Stimulated activated CD4-positive, alpha-beta T cell treated with anti-CD3 and anti-CD28 coated beads, Interleukin-12 subunit alpha, Interleukin-12 subunit beta, amount 100 ng/mL, for 4 hours (primary cell): Measurements from ENCODE around the gene DAB1.

Experiments used
- DNase-seq: peaks from one replicate; pipeline ENCODE4 v3.0.0-alpha.2; 2020

Gene DAB1

DNA sequence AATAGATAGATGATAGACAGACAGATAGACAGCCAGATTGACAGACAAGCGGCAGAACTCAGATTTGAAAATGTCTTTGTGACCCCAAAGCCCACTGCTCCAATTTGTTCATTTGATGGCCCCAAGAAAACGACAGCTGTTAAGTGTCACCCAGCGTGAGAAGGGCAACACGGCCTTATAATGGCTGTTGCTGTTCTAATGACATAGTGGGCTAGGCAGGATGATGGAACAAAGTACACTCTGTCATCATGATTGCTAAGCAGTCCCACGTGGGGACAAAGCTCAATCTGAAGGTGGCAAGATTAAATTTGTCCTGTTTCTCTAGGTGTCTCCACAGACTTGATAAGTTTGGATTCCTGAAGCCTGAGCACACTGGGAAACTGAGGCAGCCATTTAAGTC is 112.9 kb downstream of the DAB1 start:
- no peak for DNase-seq

DNA sequence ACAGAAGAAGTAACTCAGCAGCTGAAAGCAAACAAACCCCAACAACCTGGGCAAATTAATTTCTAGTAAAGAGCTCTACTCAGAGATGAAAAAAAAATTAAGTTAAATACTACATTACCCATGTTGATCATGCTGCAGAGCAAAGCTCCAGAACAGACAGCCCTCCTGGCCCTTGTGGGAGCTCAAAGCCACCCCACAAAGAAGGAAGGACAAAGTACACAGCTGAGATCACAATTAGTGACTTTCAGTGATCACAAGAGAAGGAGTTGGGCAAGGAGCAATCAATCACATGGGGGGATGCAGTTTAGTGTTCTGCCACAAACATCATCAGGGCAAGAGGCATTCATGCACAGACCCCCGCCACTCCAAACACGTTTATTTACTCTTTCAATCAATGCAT is 114.2 kb downstream of the DAB1 start:
- DNase-seq, result no peak

DNA sequence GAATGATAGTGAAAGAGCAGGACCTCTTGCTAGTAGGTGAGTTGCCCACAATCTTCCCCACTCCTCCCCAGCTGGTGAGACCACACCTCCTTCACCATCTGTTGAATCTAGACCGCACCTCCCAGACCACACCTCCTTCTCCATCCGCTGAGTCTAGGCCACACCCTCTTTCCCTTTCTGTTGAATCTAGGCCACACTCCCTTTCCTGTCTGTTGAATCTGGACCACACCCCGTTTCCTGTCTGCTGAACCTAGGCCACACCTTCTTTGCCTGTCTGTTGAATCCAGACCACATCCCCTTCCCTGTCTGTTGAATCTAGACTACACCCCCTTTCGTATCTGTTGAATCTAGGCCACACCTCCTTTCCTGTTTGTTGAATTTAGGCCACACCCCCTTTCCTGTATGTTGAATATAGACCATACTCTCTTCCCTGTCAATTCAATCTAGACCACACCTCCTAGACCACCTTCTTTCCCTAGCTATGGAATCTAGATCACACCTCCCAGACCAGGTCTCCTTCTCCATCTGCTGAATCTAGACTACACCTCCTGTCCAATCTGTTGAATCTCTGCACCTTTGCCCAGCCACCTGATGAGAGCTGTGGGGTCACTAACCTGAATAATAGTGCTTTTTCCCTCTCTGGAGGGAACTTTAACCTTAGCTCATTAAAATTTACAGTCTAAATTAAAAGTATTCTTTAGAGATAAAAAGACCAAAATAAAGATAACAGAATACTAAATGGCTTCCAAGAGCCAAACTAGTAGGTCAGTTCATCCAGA is 116.3 kb downstream of the DAB1 start:
- DNase-seq, result peak; percentile 3

DNA sequence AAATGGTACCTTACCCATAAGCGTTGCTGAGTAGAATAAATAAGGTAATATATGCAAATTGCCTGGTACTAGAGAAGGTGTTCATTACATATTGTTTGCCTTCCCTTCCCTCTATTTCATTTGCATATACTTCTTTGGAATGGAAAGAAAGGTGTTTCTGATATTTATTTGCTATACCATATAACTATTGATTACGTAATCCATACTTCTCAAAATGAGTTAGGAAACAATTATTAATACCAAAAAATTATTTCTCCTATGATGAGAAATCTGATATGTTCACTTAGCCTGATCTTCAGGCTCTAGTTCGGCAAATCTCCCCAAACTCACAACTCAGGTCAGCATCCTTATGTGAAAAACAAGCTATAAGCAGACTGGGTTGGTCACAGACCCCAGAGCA is 119.3 kb downstream of the DAB1 start:
- no peak for DNase-seq

DNA sequence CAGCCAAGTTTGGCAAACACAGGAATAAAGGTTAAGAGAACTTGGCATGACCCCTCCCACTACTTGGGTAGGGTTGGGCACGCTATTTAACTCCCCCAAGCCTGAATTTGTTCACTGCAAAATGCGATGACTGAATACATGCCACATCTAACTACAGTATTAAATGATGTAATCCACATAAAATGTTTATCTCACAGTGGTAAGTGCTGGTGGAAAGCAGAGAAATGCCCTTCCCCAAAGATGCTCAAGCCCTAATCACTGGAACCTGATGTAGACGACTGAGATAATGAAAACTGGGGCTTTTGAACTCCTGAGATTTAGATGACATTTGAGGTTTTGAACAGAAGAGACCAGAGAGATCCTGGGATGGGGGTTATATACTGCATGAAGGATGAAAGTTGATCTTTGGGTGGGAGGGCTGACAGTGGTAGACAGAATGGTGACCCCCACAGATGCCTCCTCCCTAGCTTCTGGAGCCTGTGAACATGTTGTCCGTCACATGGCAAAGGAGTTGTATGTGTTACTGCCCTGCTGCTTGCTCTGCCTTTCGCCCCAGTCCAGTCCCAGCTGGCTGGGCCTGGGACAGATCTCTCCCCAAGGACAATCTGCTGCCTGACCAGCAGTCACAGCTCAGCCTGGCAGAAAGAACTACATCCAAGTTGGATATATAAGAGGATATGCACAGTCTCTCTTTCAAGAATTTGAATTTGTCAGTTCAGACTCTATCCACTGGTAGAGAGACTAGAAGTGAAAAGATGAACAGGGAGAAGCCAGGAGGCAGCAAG is 120.9 kb downstream of the DAB1 start:
- DNase-seq, result no peak

DNA sequence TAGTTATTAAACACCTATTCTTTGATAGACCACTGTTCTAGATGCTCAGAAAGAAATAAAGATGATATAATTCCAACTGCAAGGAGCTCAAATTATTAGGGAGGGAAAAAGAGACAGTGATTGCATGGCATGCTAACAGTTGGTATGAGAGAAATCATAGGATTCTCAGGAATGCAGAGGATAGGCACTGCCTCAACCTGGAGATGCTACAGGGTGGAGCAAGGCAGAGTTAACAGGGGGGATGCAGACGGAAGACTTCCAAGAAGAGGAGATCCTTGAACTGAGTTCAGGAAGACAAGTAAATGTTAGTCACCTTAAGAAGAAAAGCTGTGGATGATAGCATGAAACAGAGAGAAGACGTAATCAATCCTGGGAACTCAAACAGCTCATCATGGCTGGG is 123.7 kb downstream of the DAB1 start:
- DNase-seq, result no peak

DNA sequence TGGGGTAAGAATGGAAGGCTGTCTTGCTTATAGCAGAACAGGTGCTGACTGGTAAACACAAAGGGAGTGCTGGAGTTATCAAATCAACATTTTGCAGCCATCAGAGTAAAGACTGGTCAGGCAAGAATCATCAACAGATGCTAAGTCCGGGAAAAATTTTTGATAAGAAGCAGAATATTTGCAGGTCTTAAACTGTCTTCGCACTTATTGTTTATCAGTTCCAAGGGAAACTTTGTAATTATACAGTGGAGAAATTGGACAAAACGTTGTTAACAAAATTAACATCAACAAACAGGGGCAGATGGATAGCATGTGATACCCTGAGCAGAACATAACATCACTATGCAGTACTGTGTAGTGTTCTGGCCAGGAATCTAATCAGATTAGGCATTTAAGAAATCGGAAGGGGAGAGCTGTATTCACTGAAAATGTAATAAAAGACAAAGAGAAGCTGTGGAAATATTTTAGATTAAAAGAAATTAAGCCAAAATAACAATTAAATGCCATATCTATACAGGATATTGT is 127.1 kb downstream of the DAB1 start:
- no peak for DNase-seq

DNA sequence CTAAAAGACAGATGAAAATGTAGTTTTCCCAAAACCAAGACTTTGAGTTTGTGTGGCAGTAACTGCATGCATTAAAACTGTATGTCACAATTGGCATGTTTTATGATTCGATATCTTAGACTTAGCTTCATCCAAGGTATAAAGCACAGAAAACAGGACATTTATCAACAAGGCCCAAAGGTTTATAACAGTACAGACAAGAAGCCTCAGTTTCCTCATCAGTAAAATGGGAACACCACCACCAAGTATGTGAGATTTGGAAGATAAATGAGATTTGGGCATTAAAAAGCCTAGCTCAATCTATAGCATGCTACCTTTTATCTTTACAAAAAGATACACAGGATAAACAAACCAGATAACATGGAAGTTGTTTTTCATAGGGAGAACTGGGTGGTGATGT is 128.5 kb downstream of the DAB1 start:
- no peak for DNase-seq

DNA sequence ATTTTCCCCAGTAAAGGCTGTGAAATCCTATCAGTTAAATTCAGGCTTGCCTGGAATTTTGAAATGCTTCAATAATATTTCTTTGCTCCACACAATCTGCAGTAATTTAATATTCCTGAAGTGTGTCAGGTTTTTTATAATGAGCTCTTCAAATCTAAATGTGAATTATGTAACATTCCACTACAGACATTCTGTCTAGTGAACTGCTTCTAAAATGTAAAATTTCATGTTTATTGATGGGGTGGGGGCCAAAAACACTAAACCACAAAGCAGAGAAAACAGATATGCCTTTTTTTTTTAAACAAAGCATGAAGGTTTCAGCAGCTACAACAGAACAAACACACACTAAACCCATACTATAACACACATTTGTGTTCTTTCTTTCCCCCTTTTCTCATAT is 129.7 kb downstream of the DAB1 start:
- no peak for DNase-seq

GRCh38 chr1:57293214-57293613 is 130.6 kb downstream of the DAB1 start:
- no peak for DNase-seq

- no peak for DNase-seq
These were observed 134.1 kb downstream of the DAB1 start for GRCh38 chr1:57289781-57290180.

DNA sequence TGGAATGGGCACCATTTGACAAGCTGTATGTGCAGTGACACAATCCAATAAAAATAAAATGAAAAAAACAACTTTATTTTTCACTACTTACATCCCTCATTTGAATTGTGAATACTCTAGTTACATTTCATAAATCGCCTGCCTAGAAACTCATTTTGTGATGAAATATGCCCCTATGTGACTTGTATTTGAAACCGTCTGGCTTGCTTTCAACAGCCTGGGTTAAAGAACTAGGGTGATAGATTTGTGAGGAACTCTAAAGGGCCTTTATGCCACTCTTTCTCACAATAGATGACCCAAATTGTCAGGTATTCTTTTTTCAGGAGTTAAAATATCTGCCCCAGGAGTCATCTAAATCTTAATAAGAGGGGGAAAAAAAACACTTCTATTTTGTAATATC is 137.9 kb downstream of the DAB1 start:
- no peak for DNase-seq

DNA sequence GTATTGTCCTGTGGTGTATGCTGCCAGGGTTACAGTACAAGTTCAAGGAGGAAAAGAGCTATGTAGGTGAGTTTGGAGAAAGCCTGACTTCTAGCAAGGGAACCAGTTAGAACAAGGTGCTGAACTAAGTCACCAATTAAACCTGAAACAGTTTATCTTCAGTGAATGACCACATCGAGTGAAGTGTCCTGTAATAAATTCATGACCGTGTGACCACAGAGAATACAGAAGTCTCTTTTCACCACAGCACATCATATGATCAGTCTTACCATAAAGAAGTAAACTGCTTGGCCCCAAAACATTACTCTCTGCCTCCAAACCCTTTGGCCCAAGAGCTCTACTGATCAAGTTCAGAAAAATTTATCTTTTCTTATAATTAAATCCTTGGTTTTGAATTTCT is 141.4 kb downstream of the DAB1 start:
- no peak for DNase-seq

DNA sequence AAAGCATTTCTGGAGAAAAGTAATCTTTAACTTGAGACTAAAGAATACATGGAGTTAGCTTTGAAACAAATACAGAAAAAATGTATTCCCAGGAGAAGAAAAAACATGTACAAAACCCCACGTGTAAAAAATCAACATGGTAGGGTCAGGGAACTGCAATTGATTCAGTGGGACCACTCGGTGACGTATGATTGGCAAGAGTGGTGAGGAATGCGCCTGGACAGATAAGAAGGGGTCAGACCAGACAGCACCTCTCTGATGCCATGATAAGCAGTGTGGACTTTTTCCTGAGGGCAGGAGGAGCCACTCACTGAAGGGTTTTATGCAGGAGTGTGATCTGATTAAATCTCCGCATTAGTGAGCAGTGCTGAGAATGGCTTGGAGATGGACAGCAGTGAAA is 142.5 kb downstream of the DAB1 start:
- no peak for DNase-seq

- no peak for DNase-seq
These were observed 143.8 kb downstream of the DAB1 start for GRCh38 chr1:57279909-57280666.

- no peak for DNase-seq
These were observed 145.3 kb downstream of the DAB1 start for GRCh38 chr1:57278558-57278957.

DNA sequence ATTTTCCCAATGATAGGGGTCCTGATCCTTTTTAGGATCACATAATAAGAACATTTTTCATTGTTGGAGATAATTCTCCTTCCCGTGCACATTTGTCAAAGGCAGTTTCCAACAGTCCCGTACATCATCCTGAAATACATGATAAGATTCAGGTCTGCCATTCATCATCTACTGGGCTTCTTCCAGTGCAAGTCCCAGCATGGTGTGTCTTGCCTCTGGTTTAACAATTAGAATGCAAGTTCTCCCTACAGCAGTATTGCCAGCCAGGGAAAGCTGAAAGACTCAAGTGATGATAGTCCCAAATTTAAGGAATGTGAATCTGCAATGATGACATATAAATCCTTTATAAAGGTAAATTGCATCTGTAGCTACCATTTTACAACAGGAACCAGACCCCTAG is 146.2 kb downstream of the DAB1 start:
- no peak for DNase-seq

DNA sequence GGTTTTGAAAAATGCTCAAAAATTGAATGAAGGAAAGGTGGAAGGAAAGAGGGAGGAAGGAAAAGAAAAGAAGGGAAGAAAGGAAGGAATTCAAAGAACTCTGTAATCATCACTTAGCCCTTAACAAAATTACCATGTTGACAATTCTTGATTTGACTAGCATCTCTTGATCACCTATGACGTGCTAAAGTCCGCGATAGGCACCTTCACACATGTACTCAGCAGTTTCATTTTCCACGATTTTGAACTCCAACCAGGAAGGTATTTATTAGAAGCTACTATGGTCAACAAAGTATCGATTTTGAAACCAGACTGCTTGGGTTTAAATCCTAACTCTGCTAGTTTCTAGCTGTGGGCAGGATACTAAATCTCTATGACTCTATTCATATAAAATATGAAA is 146.9 kb downstream of the DAB1 start:
- DNase-seq, result no peak

GRCh38 chr1:57272601-57273000 is 151.3 kb downstream of the DAB1 start:
- no peak for DNase-seq

DNA sequence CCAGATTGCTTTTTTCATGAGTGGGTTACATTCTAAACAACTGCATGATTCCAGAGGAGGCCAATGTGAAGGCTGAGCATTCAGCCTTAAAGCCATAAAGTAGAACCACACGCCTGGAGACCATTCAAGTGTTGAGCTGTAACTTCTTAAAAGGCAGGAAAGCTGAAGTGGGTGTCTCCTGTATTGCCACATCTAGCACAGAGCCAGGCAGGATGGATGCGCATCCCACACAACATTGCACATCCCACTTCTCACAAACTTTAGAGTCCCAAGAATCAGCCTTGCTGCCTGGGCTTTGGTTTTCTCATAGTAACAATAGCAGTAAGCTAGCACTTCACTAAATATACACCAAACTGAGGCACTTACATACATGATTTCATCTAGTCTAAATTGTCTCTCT is 151.7 kb downstream of the DAB1 start:
- no peak for DNase-seq

GRCh38 chr1:57270927-57271698 is 152.7 kb downstream of the DAB1 start:
- DNase-seq, result no peak

DNA sequence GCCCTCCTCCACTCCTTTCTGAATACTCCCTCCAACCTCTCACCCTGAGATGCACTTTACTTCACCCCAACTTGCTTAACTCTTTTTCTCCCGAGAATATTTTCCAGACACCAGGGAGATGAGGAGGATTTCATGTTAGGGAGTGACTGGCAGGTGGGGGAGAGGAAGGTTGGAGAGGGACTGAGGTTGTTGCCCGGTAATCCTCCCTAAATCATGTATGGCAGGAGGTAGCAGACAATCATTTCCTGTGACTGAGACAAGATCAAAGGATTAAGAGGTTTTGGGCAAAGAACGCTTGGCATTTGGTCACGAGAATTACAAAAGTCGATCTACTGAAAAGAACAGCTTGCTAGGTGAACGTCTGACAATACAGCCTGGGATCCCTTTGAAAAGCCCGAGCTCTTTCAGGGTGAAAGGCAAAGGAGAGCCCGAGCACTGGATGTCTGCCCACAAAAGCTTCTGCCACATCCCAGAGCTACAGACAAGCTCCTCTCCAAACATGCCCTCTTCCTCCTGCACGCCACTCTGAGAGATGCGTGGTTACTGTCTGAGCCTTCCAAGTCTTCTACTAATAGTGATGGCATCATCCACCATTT is 154.1 kb downstream of the DAB1 start:
- DNase-seq, result no peak
